Ovary (tissue), 9 donors: ENCODE measurements around the gene PPP1R13B. TPM values are rescaled to one million over a fixed set of nuclear protein-coding genes. Genes with fewer than 3 reads are reported as not detected.
A peak's percentile ranks its signal among the peaks of the same experiment; 100 is the strongest.

Experiments
- DNase-seq, 5 donors: peaks; one replicate each; pipeline ENCODE4 v3.0.0-alpha.2; 2019 to 2020
- H3K27ac ChIP-seq, 2 donors: fragments of 200-600 bp; one replicate each; pipeline versions ENCODE4 v1.5.1 to v1.8.0; 2019 to 2022
- H3K27me3 ChIP-seq: fragments of 200-600 bp; one replicate; pipeline ENCODE4 v1.8.0; 2022
- H3K36me3 ChIP-seq: fragments of 200-600 bp; sonication (generic); one replicate; pipeline ENCODE4 v1.5.1; 2019
- H3K4me1 ChIP-seq: one replicate; pipeline ENCODE4 v1.8.1; 2013; ENCODE audit warnings: mild to moderate bottlenecking, moderate library complexity; ENCODE audit not compliant: insufficient read depth
- H3K4me3 ChIP-seq: fragments of 200-600 bp; sonication (generic); one replicate; pipeline ENCODE4 v1.5.1; 2017
- H3K9me3 ChIP-seq, 2 donors: fragments of 200-600 bp in 1 of 2; sonication (generic) in 1 of 2; one replicate each; pipeline versions ENCODE4 v1.5.1 to v1.8.1; 2013 to 2019; ENCODE audit warnings: mild to moderate bottlenecking in 1 of 2, moderate library complexity in 1 of 2
- CTCF ChIP-seq, 3 donors: fragments of 450-650 bp in 2 of 3; fragments of 200-600 bp in 1 of 3; IDR thresholded peaks; one replicate each; pipeline versions ENCODE4 v1.5.1 to v1.8.0; 2016 to 2022; ENCODE audit warnings: antibody characterized with exemption in 3 of 3, mild to moderate bottlenecking in 1 of 3
- EP300 ChIP-seq: sonication (generic); formaldehyde crosslinking; IDR thresholded peaks from one replicate; pipeline ENCODE4 v1.6.1; 2017; ENCODE audit warnings: antibody characterized with exemption
- POLR2A ChIP-seq: fragments of 450-650 bp; IDR thresholded peaks from one replicate; pipeline ENCODE4 v1.6.1; 2017; ENCODE audit warnings: antibody characterized with exemption, mild to moderate bottlenecking, moderate library complexity
- WGBS, 3 donors: extraction: QIAGEN DNeasy Blood & Tissue Kit in 1 of 3; methylation state at CpG; one replicate each; pipeline versions ENCODE4 v1.1.5 to v1.1.7; 2013 to 2017; 5-methylcytosine and 5-hydroxymethylcytosine counted together
- intact Hi-C, 4 donors: fragments of 100-400 bp; cut with DNase I; formaldehyde crosslinking; loops; one replicate each; pipeline versions ENCODE4 v1.11.0 to v1.15.1; 2022 to 2023
- polyA plus RNA-seq, 2 donors: library from polyadenylated mRNA; stranded (reverse); fragments of 200-250 nt in 1 of 2; fragments of 350-450 nt in 1 of 2; fragmentation: Illumina TruSeq in 1 of 2; extraction: RNeasy Lipid Tissue Mini Kit (QIAGEN cat#74804) in 1 of 2; gene quantifications; one replicate each; pipeline ENCODE4 v1.2.3, GENCODE V29; 2013 to 2014
- total RNA-seq, 7 donors: library from RNA; depleted of rRNA in 2 of 7; stranded (reverse); fragments of >200 nt in 2 of 7; fragmentation: NEBNext Ultra II Directional in 3 of 7; extraction: Animal tissue kit (Norgen Biotek cat#: 25700) in 3 of 7; gene quantifications; one replicate each; pipeline versions ENCODE4 v1.1.0 to v1.2.4, GENCODE V29; 2016 to 2023
- donor health status: DM: no; HTN: no; CAD: no; lungs with moderate emphysema.
- donor health status: DM: no; HTN: no; CAD: no.
- donor health status: Bipolar disorder and iron deficiency.
- donor health status: DM: yes; HTN: yes; CAD: no.
- donor health status: DM: no; HTN: no; CAD: no.
- donor health status: DM: yes; HTN: yes; CAD: no.

PPP1R13B gene
- total and polyA plus RNA-seq, 9 donors = 15.0 to 64.8 (median 35.3) TPM

- WGBS, 3 donors = 36 to 42% (median 38%) methylated on average over 27 of the region's 27 CpGs
- H3K27ac ChIP-seq = no peak overlapping the region
- no peak overlapping the region for H3K4me3 ChIP-seq
- H3K36me3 ChIP-seq = no peaks in the 10 kb centered on the region
- intact Hi-C loops = no loop called here
- no peaks in the 10 kb centered on the region for H3K27me3 ChIP-seq
- peaks cover 25% of the 10 kb centered on the region for H3K4me1 ChIP-seq
- TF ChIP-seq EP300 (no peak), CTCF (IDR thresholded peaks at IDR 0.05) (peak in 2 of 3 donors; percentile 21 to 53), POLR2A (no peak)
- no peaks in the 10 kb centered on the region for H3K9me3 ChIP-seq
- DNase-seq = peak in 3 of 5 donors; percentile 57 to 65 (median 65)
These were observed 39.2 kb upstream of the PPP1R13B start for GRCh38 chr14:103886304-103887169.

- no peak for TF ChIP-seq POLR2A
- no peak for TF ChIP-seq EP300
- no peak for TF ChIP-seq CTCF (IDR thresholded peaks at IDR 0.05)
These were observed 38.1 kb upstream of the PPP1R13B start for GRCh38 chr14:103885509-103885932.

GRCh38 chr14:103884854-103885253, 37.5 kb upstream of the PPP1R13B start:
- no peak overlapping the region for H3K4me3 ChIP-seq
- peaks cover 35% of the 10 kb centered on the region for H3K4me1 ChIP-seq
- no peak overlapping the region for H3K27ac ChIP-seq
- intact Hi-C loops = no loop called here
- H3K9me3 ChIP-seq = no peaks in the 10 kb centered on the region
- DNase-seq = no peak
- no peaks in the 10 kb centered on the region for H3K27me3 ChIP-seq
- H3K36me3 ChIP-seq = no peaks in the 10 kb centered on the region
- 95 to 97% (median 97%) methylated on average over 9 of the region's 9 CpGs for WGBS, 3 donors
- TF ChIP-seq EP300 (no peak), POLR2A (no peak), CTCF (IDR thresholded peaks at IDR 0.05) (no peak)

More at GRCh38 chr14:103885509-103885932, 38.1 kb upstream of the PPP1R13B start:
- no peak for DNase-seq
- no peak overlapping the region for H3K27ac ChIP-seq
- intact Hi-C loops = no loop called here
- WGBS, 3 donors = 78 to 95% (median 80%) methylated on average over 10 to 14 of the region's 14 CpGs
- H3K27me3 ChIP-seq = no peaks in the 10 kb centered on the region
- H3K4me1 ChIP-seq = peaks cover 35% of the 10 kb centered on the region
- H3K36me3 ChIP-seq = no peaks in the 10 kb centered on the region
- no peak overlapping the region for H3K4me3 ChIP-seq
- no peaks in the 10 kb centered on the region for H3K9me3 ChIP-seq

- peak overlapping the region in 1 of 2 donors; percentile 75 for H3K27ac ChIP-seq
- no peak overlapping the region for H3K4me3 ChIP-seq
- no peaks in the 10 kb centered on the region for H3K36me3 ChIP-seq
- H3K27me3 ChIP-seq = no peaks in the 10 kb centered on the region
- intact Hi-C loops = no loop called here
- peaks cover 33% of the 10 kb centered on the region for H3K4me1 ChIP-seq
- no peaks in the 10 kb centered on the region for H3K9me3 ChIP-seq
- DNase-seq = no peak
- TF ChIP-seq CTCF (IDR thresholded peaks at IDR 0.05) (no peak), POLR2A (no peak), EP300 (no peak)
- 74 to 96% (median 88%) methylated on average over 3 of the region's 3 CpGs for WGBS, 3 donors
These were observed 35.8 kb upstream of the PPP1R13B start for GRCh38 chr14:103883263-103883523.
